Omental fat pad (tissue), 4 donors: ENCODE measurements around the gene ZNF791. TPM values are rescaled to one million over a fixed set of nuclear protein-coding genes. Genes with fewer than 3 reads are reported as not detected.
A peak's percentile ranks its signal among the peaks of the same experiment; 100 is the strongest.
"Not testable (repeated sequence)": the region's sequence is repeated elsewhere in the genome, so short reads cannot be mapped to it uniquely, and the experiment has no call there.

Source experiments
- ATAC-seq: fragments of 150-250 bp; one replicate; pipeline ENCODE4 v1.9.1; 2016; ENCODE audit warnings: mild to moderate bottlenecking, moderate library complexity; ENCODE audit not compliant: low FRiP score
- DNase-seq: peaks from one replicate; pipeline ENCODE4 v3.0.0-alpha.2; 2019; ENCODE audit warnings: low spot score
- CTCF ChIP-seq, 3 donors: fragments of 450-650 bp; IDR thresholded peaks; one replicate each; pipeline ENCODE4 v1.5.1; 2016 to 2017; ENCODE audit warnings: antibody characterized with exemption in 3 of 3, mild to moderate bottlenecking in 3 of 3, moderate library complexity in 2 of 3
- total RNA-seq, 4 donors: library from RNA; depleted of rRNA; stranded (reverse); fragments of >200 nt; gene quantifications; one replicate each; pipeline ENCODE4 v1.1.0, GENCODE V29; 2016

ZNF791 gene
- total RNA-seq, 4 donors from 2014 or later: 12.9 to 23.3 (median 16.3) TPM

GRCh38 chr19:12611361-12611699, 610 bp downstream of the ZNF791 start:
- no peak for TF ChIP-seq CTCF (IDR thresholded peaks at IDR 0.05)
- ATAC-seq (peak; percentile 74), DNase-seq (peak; percentile 42)

DNA sequence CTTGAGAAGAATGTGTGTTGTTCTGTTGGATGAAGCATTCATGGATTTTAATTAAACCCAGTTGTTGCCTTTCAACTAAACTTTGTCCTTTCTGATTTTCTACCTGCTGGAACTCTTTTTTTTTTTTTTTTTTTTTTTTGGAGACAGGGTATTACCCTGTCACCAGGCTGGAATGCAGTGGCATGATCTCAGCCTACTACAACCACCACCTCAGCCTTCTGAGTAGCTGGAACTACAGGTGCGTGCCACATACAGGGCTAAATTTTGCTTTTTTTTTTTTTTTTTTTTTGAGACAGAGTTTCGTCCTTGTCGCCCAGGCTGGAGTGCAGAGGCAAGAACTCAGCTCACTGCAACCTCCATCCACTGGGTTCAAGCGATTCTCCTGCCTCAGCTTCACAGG, 6.9 kb downstream of the ZNF791 start:
- ATAC-seq (no peak), DNase-seq (no peak)
- TF ChIP-seq CTCF (IDR thresholded peaks at IDR 0.05): no peak

- ATAC-seq, DNase-seq: not testable (repeated sequence)
Observed at GRCh38 chr19:12621253-12622024, 10.7 kb downstream of the ZNF791 start.

GRCh38 chr19:12623361-12624031, 12.8 kb downstream of the ZNF791 start:
- no peak for TF ChIP-seq CTCF (IDR thresholded peaks at IDR 0.05)
- DNase-seq: no peak
- ATAC-seq: no peak

GRCh38 chr19:12626958-12627357, 16.2 kb downstream of the ZNF791 start:
- no peak for TF ChIP-seq CTCF (IDR thresholded peaks at IDR 0.05)
- no peak for DNase-seq
- no peak for ATAC-seq

- ATAC-seq (no peak), DNase-seq (no peak)
- TF ChIP-seq CTCF (IDR thresholded peaks at IDR 0.05): no peak
Observed at GRCh38 chr19:12628040-12629022, 17.6 kb downstream of the ZNF791 start.

GRCh38 chr19:12629215-12629614, 18.5 kb downstream of the ZNF791 start:
- no peak for ATAC-seq
- TF ChIP-seq CTCF (IDR thresholded peaks at IDR 0.05): no peak

More at GRCh38 chr19:12629215-12629614, 18.5 kb downstream of the ZNF791 start:
- DNase-seq: no peak
